Right renal cortex interstitium (tissue), 3 donors: Measurements from ENCODE around the gene BICDL2. TPM values are rescaled to one million over a fixed set of nuclear protein-coding genes. Genes with fewer than 3 reads are reported as not detected.

ENCODE experiments used
- DNase-seq, 3 donors: peaks; one replicate each; pipeline ENCODE4 v3.0.0-alpha.2; 2013; ENCODE audit warnings: low read depth in 3 of 3, low spot score in 2 of 3
- polyA plus RNA-seq, 3 donors: library from polyadenylated mRNA; unstranded; fragments of 120-200 nt; gene quantifications; one replicate each; pipeline ENCODE4 v1.2.1, GENCODE V29; 2013; ENCODE audit not compliant: insufficient read length in 3 of 3

The BICDL2 gene
- polyA plus RNA-seq, 3 donors: 1.1 to 2.2 (median 1.5) TPM

DNA sequence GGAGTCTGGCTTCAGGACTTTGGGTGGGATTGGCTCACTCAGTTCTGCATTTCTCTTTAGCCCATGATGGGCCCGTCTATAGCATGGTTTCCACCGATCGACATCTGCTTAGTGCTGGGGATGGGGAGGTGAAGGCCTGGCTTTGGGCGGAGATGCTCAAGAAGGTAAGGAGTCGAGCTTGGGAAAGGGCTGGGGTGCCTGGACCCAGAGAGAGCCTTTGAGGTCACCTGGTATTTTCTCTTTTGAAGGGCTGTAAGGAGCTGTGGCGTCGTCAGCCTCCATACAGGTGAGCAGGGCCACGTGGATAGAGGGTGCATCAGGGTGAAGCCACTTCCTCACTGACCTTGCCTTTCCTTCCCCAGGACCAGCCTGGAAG is 10.8 kb downstream of the BICDL2 start:
- no peak for DNase-seq

GRCh38 chr16:3025032-3026002 is 11.4 kb downstream of the BICDL2 start:
- no peak for DNase-seq

- peak; percentile 93 to 94 (median 94) for DNase-seq
Observed at GRCh38 chr16:3023669-3024478, 12.9 kb downstream of the BICDL2 start, which contains the start of the genes HCFC1R1 and THOC6. TSS of gene HCFC1R1 (minus strand) at chr16:3023942. CDS start at chr16:3023941, 1 bp downstream. TSS of gene THOC6 (plus strand) at chr16:3024035. CDS start at chr16:3024327, 292 bp downstream.

- DNase-seq: no peak
Observed at GRCh38 chr16:3023415-3023668, 13.4 kb downstream of the BICDL2 start.

- DNase-seq: no peak
Observed at GRCh38 chr16:3022684-3023414, 13.9 kb downstream of the BICDL2 start.

DNA sequence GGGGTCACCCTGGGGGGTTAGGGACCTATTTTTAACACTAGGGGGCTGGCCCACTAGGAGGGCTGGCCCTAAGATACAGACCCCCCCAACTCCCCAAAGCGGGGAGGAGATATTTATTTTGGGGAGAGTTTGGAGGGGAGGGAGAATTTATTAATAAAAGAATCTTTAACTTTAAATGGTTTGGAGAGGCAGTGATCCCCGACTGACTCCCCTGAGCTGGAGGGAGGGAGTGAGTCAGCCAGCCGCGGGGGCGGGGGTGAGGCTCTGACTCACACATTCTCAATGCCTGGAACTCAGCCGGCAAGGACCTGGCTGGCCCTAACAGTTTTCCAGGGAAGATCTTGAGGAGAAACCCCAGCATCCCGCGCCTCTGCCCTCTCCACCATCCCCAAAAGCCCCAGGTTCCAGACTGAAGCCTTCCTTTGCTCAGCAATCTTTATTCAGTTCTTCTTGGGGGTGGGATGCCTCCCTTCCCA is 14.5 kb downstream of the BICDL2 start:
- DNase-seq: no peak

GRCh38 chr16:3021449-3022207 is 15.1 kb downstream of the BICDL2 start:
- DNase-seq: no peak

- no peak for DNase-seq
Observed at GRCh38 chr16:3020604-3021448, 15.9 kb downstream of the BICDL2 start.

DNA sequence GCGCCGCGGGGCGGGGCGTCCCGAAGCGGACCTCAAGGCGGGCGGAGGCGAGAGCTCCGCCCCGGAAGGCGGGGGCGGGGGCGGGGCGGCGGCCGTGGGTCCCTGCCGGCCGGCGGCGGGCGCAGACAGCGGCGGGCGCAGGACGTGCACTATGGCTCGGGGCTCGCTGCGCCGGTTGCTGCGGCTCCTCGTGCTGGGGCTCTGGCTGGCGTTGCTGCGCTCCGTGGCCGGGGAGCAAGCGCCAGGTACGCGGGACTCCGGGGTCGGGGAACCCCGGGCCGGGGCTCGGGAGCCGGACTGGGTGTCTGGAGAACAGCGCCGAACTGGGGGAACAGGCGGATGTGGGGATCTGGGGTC is 16.5 kb downstream of the BICDL2 start, which contains the start of gene TNFRSF12A:
Gene TNFRSF12A (plus strand): TSS at position 122 of the 357 bp plus-strand sequence. CDS start 30 bp downstream, at position 152.
- no peak for DNase-seq

GRCh38 chr16:3019594-3020246 is 17.0 kb downstream of the BICDL2 start:
- DNase-seq: no peak

DNA sequence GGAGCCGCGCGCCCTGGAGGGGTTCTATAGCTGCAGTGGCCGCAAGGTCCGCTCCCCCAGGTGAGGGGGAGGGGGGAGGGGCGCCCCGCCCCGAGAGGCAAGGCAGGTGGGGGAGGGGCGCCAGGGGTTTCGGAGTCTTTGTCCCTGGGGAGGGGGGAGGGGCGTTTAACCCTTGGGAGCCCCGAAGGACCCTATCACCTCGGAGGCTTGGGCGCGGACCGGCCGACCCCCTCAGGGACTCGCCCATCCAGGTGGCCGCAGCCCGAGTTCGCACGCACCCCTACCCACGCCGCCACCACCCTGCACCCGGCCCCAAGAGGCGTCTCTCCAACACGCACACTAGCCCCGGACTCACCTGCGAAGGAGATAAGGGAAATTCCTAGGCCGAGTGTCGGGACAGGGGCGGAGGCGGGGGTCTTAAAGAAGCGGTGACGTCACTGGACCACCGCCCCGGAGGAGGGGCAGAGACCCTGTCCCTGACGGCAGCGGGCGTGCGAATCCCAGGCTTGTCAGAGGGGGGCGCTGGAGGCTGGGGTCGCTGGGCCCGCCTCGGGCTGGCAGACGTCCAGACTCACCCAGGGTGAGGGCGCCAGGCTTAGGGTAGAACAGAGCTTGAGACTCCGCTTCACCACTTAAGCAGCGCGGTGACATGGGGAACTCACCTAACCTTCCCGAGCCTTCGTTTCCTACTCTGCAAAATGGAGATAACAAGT is 18.8 kb downstream of the BICDL2 start, which contains the start of gene CLDN6:
Gene CLDN6 (minus strand): TSS at position 390 of the 713 bp plus-strand sequence. CDS start 2,162 bp downstream, outside the sequence.
- no peak for DNase-seq

- DNase-seq: no peak
Observed at GRCh38 chr16:3017344-3017743, 19.4 kb downstream of the BICDL2 start.

DNA sequence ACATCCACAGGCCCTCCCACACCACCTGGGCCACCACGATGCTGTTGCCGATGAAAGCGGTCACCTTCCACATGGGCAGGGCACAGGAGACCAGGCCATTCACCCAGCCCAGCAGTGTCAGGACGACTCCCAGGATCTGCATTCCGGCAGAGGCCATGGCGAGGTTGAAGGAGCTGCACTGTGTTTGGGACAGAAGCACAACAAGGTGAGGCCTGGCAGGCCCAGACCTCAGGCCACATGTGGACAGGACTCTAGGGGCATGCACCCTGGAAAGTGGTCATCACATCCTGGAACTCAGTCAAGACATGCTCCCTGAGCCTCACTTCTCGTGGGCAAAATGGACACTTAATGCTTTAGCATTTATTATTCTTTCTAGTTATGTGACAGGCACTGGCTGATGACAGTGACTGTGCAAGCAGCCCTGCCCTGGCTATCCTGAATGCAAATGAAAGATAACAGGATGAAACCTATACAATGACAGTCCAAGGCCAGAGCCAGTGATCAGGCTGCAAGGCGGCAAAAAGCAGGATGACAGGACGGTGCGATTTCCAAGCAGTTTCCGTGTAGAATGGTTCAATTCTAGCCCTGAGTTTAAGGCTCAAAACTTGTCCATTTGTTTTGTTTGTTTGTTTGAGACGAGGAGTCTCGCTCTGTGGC is 20.8 kb downstream of the BICDL2 start:
- no peak for DNase-seq

DNA sequence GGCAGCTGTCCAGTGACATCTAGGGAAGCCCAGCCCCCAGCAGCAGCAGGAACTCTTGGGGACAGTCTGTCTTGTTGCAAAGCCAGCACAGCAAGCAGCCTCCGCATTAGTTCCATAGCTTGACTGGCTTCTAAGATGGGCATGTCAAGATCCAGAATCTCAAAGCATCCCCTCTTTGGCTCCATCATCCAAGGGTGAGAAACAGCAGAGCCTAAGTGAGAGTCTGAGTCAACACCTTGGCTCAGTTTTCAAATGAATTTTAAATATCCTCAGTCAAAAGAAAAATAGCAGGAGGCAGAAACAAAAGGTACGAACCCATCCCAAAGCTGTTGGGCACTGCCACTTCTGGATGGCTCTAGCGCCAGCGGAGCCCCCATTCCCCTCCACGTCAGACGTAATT is 21.8 kb downstream of the BICDL2 start:
- DNase-seq: no peak

DNA sequence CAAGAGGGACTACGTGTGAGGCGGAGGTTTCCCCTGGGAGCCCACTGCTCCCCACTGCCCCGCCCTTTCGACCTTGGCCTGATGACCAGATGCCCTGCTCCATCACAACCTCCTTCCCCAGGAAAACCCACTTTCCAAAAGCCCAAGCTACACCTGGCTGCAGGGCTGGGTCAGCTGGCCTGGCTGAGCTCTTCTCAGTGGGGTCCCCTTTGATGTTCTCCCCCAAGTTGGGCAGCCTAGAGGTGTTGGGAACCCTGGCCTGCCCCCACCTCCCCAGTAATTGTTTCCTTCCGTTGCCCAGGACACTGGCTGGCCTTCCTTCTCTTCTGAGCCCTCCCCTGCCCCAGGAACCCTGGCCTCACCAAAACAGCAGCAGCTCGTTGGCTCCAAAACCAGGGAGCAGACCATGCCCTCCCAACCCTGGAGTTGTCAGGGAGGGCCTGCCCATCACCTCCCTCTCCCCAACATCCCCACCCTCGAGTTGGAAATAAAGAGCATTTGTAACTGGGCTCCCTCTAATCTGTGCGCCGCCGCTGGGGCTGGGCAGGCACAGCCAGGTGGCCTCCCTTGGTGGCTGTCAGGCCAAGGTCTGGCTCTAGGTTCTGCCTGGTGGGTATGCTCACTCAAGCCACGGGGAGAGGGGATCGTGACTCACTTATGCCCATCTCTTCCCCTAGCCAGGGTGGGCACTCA is 22.6 kb downstream of the BICDL2 start:
- DNase-seq: no peak

DNA sequence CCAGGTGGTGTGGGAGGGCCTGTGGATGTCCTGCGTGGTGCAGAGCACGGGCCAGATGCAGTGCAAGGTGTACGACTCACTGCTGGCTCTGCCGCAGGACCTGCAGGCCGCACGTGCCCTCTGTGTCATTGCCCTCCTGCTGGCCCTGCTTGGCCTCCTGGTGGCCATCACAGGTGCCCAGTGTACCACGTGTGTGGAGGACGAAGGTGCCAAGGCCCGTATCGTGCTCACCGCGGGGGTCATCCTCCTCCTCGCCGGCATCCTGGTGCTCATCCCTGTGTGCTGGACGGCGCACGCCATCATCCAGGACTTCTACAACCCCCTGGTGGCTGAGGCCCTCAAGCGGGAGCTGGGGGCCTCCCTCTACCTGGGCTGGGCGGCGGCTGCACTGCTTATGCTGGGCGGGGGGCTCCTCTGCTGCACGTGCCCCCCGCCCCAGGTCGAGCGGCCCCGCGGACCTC is 23.2 kb downstream of the BICDL2 start:
- DNase-seq: no peak
